ENCODE results near the gene PDE6G. TPM values are rescaled to one million over a fixed set of nuclear protein-coding genes. Genes with fewer than 3 reads are reported as not detected.

PDE6G gene
- total and polyA plus RNA-seq, 9 donors: 0.22 to 1.3 (median 0.39) TPM; not detected in 6

GRCh38 chr17:81601525-81602120 is 54.7 kb downstream of the PDE6G start:
- peak in 2 of 5 donors; percentile 28 to 53 for DNase-seq
- Histone ChIP-seq H3K4me3 (no peak overlapping the region), H3K4me1 (ENCODE audit: insufficient read depth) (no peaks in the 10 kb centered on the region), H3K27ac (no peak overlapping the region), H3K9me3 (no peaks in the 10 kb centered on the region), H3K36me3 (no peaks in the 10 kb centered on the region), H3K27me3 (no peaks in the 10 kb centered on the region)
- WGBS, 3 donors: 30 to 33% (median 31%) methylated on average over 9 of the region's 9 CpGs
- intact Hi-C loops (cut with DNase I): loop anchor here (5.0 to 10.0 kb wide), 2 partner anchors 347 to 349 kb away; no protein-coding TSS in a partner anchor
- TF ChIP-seq CTCF (IDR thresholded peaks at IDR 0.05) (peak; percentile 47 to 69 (median 67)), EP300 (IDR thresholded peaks at IDR 0.05) (no peak), POLR2A (IDR thresholded peaks at IDR 0.05) (no peak)

Small RNA genes lying within 50 kb of the gene (microRNA-seq; reads per million reads assigned to microRNA genes)
- 0 reads per million in 3 donors for gene MIR6786

Small RNA genes lying within 50 kb of the gene (small RNA-seq; reads per million reads assigned to genes)
- gene MIR6786: not detected

Other genes with a start within 250 kb of the PDE6G start
- 1,000 to 10,000 TPM; 3,016 to 5,681 (median 4,174) TPM for gene ACTG1, start 143.7 kb downstream of the PDE6G start, total RNA-seq
- 1,000 to 10,000 TPM; 1,825 to 3,391 TPM for gene ACTG1, start 143.7 kb downstream of the PDE6G start, polyA plus RNA-seq
- 1 to 10 TPM; 1.8 to 6.4 (median 3.9) TPM for gene FSCN2, start 128.2 kb downstream of the PDE6G start, total RNA-seq
- 1 to 10 TPM in 1 of 2 donors, under 1 TPM in 1; 0.13 to 1.6 TPM for gene FSCN2, start 128.2 kb downstream of the PDE6G start, polyA plus RNA-seq
- gene FAAP100, start 104.2 kb downstream of the PDE6G start, total RNA-seq: 10 to 100 TPM; 14.9 to 29.1 (median 25.1) TPM
- gene FAAP100, start 104.2 kb downstream of the PDE6G start, polyA plus RNA-seq: 10 to 100 TPM in 1 of 2 donors, under 1 TPM in 1; 0.77 to 19.7 TPM
- gene NPLOC4, start 19.4 kb downstream of the PDE6G start, total RNA-seq: 10 to 100 TPM; 24.4 to 76.0 (median 56.3) TPM
- gene NPLOC4, start 19.4 kb downstream of the PDE6G start, polyA plus RNA-seq: 10 to 100 TPM; 25.4 to 84.8 TPM
- gene TSPAN10, start 19.3 kb downstream of the PDE6G start, total RNA-seq: 1 to 10 TPM in 4 of 7 donors, under 1 TPM in 3; 0.73 to 3.3 (median 1.2) TPM
- gene TSPAN10, start 19.3 kb downstream of the PDE6G start, polyA plus RNA-seq: 1 to 10 TPM in 1 of 2 donors, under 1 TPM in 1; 0.68 to 1.5 TPM
- gene OXLD1, start 10.1 kb upstream of the PDE6G start, total RNA-seq: 10 to 100 TPM; 14.5 to 35.7 (median 20.9) TPM
- gene OXLD1, start 10.1 kb upstream of the PDE6G start, polyA plus RNA-seq: 10 to 100 TPM in 1 of 2 donors, 1 to 10 TPM in 1; 1.7 to 32.8 TPM
- 10 to 100 TPM in 3 of 7 donors, 1 to 10 TPM in 4; 5.1 to 17.8 (median 9.4) TPM for gene CCDC137, start 10.2 kb upstream of the PDE6G start, total RNA-seq
- gene CCDC137, start 10.2 kb upstream of the PDE6G start, polyA plus RNA-seq: 10 to 100 TPM in 1 of 2 donors, 1 to 10 TPM in 1; 6.9 to 10.4 TPM
- gene ARL16, start 27.3 kb upstream of the PDE6G start, total RNA-seq: 10 to 100 TPM; 22.8 to 45.1 (median 31.1) TPM
- gene ARL16, start 27.3 kb upstream of the PDE6G start, polyA plus RNA-seq: 10 to 100 TPM; 29.4 to 55.5 TPM
- 10 to 100 TPM; 39.1 to 91.5 (median 71.7) TPM for gene HGS, start 27.5 kb upstream of the PDE6G start, total RNA-seq
- gene HGS, start 27.5 kb upstream of the PDE6G start, polyA plus RNA-seq: 10 to 100 TPM; 73.4 to 73.9 TPM
- 10 to 100 TPM; 23.5 to 47.2 (median 39.5) TPM for gene MRPL12, start 46.8 kb upstream of the PDE6G start, total RNA-seq
- gene MRPL12, start 46.8 kb upstream of the PDE6G start, polyA plus RNA-seq: 10 to 100 TPM; 12.9 to 36.8 TPM
- gene SLC25A10, start 55.7 kb upstream of the PDE6G start, total RNA-seq: 1 to 10 TPM; 2.4 to 9.8 (median 7.9) TPM
- 1 to 10 TPM in 1 of 2 donors, under 1 TPM in 1; 0.12 to 8.7 TPM for gene SLC25A10, start 55.7 kb upstream of the PDE6G start, polyA plus RNA-seq
- not detected for gene GCGR, start 147.6 kb upstream of the PDE6G start, total RNA-seq
- gene GCGR, start 147.6 kb upstream of the PDE6G start, polyA plus RNA-seq: not detected
- gene MCRIP1, start 176.7 kb upstream of the PDE6G start, total RNA-seq: 100 to 1,000 TPM in 3 of 7 donors, 10 to 100 TPM in 4; 81.1 to 135 (median 97.0) TPM
- 100 to 1,000 TPM in 1 of 2 donors, under 1 TPM in 1; 0.30 to 129 TPM for gene MCRIP1, start 176.7 kb upstream of the PDE6G start, polyA plus RNA-seq
- gene PPP1R27, start 178.5 kb upstream of the PDE6G start, total RNA-seq: not detected
- gene PPP1R27, start 178.5 kb upstream of the PDE6G start, polyA plus RNA-seq: under 1 TPM in 1 of 2 donors, not detected in 1; 0.22 TPM
- 100 to 1,000 TPM; 230 to 435 (median 312) TPM for gene P4HB, start 204.0 kb upstream of the PDE6G start, total RNA-seq
- 1,000 to 10,000 TPM in 1 of 2 donors, 100 to 1,000 TPM in 1; 222 to 2,080 TPM for gene P4HB, start 204.0 kb upstream of the PDE6G start, polyA plus RNA-seq
- gene ARHGDIA, start 214.8 kb upstream of the PDE6G start, total RNA-seq: 100 to 1,000 TPM in 6 of 7 donors, 10 to 100 TPM in 1; 52.0 to 455 (median 318) TPM
- 100 to 1,000 TPM in 1 of 2 donors, 10 to 100 TPM in 1; 65.8 to 158 TPM for gene ARHGDIA, start 214.8 kb upstream of the PDE6G start, polyA plus RNA-seq
- 100 to 1,000 TPM in 1 of 7 donors, 10 to 100 TPM in 6; 27.2 to 160 (median 58.5) TPM for gene ALYREF, start 235.0 kb upstream of the PDE6G start, total RNA-seq
- gene ALYREF, start 235.0 kb upstream of the PDE6G start, polyA plus RNA-seq: 10 to 100 TPM; 14.2 to 34.1 TPM
- gene ANAPC11, start 235.2 kb upstream of the PDE6G start, total RNA-seq: 100 to 1,000 TPM in 1 of 7 donors, 10 to 100 TPM in 6; 49.4 to 135 (median 81.0) TPM
- gene ANAPC11, start 235.2 kb upstream of the PDE6G start, polyA plus RNA-seq: 100 to 1,000 TPM in 1 of 2 donors, 1 to 10 TPM in 1; 6.1 to 132 TPM
- 1 to 10 TPM in 5 of 7 donors, under 1 TPM in 2; 0.67 to 3.1 (median 1.4) TPM for gene NPB, start 245.7 kb upstream of the PDE6G start, total RNA-seq
- gene NPB, start 245.7 kb upstream of the PDE6G start, polyA plus RNA-seq: 1 to 10 TPM in 1 of 2 donors, under 1 TPM in 1; 0.43 to 1.3 TPM